ENCODE results near the gene TXNRD1.
"Not testable (repeated sequence)": the region's sequence is repeated elsewhere in the genome, so short reads cannot be mapped to it uniquely, and the experiment has no call there.

Gene TXNRD1

DNA sequence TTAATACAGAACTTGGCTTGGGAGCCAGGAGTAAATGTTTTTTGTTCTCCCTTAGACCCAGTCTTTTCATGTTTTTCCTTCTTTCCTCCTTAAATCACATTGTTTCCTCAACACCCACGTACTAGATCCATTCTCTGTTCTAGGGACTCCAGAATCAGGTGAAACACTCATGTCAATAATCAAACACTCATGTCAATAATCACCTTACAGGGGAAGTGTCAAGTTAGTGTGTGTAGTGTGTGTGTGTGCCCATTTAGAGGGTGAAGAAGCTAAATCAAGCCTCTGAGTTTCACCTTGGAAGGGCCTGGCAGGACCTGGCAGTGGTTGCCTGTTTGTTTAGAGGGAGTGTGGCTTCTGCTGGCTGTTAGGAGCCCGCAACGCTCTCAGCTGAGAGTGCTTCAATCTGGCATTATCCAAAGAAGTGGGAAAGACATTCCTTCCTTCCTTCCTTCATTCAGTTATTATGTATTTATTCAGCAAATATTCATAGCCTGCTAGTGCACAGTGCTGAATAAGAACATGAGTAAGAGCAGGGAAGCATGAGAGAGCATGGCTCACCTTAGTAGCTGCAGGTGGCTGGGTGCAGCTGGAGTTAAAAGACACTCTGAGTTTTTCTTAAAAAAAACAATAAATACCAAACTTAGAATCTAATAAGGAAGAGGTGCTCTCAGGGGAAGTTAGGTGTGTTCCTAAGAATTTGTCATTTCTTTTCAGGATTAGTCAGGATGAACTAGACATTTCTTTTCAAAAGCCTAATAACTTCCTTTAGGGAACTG lies 70.3 kb downstream of the TXNRD1 start:
- FAIRE-seq, result no peak

DNA sequence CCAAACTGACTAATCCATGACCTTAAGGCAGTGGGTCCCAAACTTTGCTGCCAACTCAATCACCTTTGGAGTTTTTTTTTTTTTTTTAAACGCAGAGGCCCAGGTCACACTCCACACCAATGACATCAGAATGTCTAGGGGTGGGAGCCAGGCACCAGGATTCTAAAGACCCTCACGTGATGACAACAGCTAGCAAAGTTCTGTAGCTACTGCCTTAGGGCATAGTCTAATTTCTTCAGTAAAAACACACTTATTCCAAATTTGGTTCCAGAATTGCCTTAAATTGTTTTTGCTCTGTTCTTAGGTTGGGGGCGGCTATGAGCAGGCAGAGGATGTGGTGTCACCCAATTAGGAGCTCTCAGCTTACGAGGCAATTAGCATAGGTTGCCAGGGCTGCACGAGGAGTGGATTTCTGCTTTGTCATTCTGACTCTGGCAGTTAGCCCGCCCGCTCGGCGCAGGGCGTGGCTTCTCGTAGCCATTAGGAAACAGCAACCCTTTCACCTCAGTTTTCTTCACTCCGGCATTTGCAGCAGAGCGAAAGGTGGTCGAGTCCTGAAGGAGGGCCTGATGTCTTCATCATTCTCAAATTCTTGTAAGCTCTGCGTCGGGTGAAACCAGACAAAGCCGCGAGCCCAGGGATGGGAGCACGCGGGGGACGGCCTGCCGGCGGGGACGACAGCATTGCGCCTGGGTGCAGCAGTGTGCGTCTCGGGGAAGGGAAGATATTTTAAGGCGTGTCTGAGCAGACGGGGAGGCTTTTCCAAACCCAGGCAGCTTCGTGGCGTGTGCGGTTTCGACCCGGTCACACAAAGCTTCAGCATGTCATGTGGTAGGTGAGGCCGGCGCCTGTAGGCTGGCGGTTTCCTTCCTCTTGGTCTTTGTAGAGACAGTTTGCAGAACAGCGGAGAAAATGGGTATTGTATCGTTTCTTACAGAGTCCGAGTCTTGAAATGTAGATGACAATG lies 71.2 kb downstream of the TXNRD1 start:
- peak; percentile 41 for FAIRE-seq

- no peak for FAIRE-seq
Observed at GRCh38 chr12:104288635-104289274, 73.2 kb downstream of the TXNRD1 start.

GRCh38 chr12:104290320-104290719 lies 74.7 kb downstream of the TXNRD1 start:
- no peak for FAIRE-seq

DNA sequence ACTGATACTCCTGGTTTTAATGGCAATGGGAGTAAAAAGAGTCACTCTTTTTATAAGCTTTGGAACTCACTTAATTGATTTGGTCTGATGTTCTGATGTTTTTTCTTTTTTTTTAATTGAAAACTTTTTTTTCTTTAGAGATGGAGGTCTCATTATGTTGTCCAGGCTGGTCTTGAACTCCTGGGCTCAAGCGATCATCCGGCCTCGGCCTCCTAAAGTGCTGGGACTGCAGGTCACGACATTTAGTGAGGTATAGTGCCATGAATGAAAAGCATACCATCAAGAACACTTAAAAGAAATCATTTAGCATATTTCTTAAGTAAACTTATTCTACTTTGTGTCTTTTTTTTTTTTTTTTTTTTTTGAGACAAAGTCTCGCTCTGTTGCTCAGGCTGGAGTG lies 75.3 kb downstream of the TXNRD1 start:
- FAIRE-seq, result no peak

GRCh38 chr12:104291867-104292524 lies 76.4 kb downstream of the TXNRD1 start:
- no peak for FAIRE-seq

GRCh38 chr12:104292872-104293794 lies 77.6 kb downstream of the TXNRD1 start:
- no peak for FAIRE-seq

DNA sequence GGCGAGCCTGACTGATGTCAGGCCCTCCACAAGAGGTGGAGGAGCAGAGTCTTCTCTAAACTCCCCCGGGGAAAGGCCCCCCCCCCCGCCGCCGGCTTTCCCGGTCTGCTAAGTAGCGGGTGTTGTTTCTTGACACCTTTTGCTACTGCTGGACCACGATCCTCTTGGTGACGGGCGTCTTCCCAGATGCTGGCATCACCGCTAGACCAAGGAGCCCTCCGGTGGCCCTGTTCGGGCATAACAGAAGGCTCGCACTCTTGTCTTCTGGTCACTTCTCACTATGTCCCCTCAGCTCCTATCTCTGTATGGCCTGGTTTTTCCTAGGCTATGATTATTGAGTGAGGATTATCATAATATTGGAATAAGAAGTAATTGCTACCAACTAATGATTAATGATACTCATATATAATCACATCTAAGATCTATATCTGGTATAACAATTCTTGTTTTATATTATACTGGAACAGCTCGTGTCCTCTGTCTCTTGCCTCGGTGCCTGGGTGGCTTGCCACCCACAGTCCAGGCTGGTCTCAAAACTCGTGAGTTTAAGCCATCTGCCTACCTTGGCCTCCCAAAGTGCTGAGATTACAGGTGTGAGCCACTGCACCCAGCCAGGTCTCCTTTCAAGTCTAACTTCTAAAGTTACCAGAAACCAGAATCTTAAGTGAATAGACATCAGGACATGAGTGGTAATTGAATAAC lies 78.7 kb downstream of the TXNRD1 start:
- FAIRE-seq, result not testable (repeated sequence)

- no peak for FAIRE-seq
Observed at GRCh38 chr12:104294927-104295668, 79.5 kb downstream of the TXNRD1 start.

DNA sequence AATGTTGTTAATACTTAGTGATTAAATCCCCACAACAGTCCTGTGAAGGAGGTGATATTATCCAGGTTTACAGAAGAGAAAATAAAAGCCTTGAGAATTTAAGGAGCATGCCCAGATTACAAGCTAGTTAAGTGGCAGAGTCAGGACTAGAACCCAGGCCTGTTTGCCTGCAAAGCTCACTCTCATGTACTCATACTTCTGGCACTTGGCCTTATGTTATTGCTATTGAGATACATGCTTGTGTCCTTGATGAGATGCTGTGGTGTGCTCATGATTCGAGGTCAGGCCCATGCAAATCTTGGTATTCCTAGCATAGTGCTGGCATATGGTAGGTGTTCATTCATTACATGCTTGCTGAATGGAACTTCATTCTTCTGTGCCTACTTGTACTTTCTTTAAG lies 80.4 kb downstream of the TXNRD1 start:
- FAIRE-seq, result no peak

- FAIRE-seq, result no peak
Observed at GRCh38 chr12:104296718-104297117, 81.1 kb downstream of the TXNRD1 start.

DNA sequence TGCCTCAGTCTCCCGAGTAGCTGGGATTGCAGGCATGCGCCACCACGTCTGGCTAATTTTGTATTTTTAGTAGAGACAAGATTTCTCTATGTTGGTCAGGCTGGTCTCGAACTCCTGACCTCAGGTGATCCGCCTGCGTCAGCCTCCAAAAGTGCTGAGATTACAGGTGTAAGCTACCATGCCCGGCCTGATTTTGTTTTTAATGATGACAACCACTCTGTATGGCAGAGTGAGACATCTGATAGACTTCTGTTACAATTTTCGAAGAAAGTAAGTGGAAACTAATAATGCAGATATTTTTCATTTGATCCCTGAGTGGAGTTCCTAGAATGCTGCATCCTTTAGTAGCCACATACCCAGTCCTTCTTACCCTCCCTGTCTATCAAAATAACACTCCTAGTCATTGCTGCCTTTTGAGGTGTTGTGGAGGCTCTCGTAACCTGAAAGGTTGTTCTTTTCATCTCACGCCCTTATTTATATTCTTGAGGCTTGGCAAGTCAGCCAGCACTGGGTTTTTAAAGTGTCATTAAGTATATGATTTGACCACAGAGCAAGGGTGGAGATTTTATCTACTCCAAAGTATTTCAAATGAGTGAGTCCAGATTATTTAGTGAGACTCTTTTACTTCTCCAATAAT lies 82.0 kb downstream of the TXNRD1 start:
- no peak for FAIRE-seq

- FAIRE-seq, result no peak
Observed at GRCh38 chr12:104299842-104300481, 84.4 kb downstream of the TXNRD1 start.

DNA sequence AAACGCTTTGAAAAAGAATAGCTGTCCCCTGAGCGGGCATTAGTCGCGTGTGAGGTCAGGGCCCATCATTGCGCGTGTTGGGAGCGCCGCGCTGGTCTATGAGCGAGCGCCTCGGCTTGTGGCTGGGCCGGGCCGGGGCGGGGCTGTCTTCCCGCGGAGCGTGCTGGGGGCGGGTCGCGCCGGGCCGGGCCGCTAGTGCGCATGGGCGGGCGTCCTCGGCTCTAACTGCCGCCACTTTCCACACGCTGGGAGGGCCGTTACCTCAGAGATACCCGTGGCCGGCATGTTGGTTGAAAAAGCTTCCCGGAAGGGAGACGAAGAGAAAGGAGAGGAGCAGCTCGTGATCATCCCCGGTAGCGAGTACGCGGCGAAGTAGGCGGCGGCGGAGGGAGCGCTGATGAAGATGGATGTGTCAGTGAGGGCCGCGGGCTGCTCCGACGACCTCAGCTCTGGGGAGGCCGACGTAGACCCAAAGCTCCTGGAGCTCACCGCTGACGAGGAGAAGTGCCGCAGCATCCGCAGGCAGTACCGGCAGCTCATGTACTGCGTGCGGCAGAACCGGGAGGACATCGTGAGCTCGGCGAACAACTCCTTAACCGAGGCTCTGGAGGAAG lies 88.1 kb downstream of the TXNRD1 start, which contains the start of gene EID3:
Gene EID3, plus strand, starts transcription at position 202 of the 614 bp plus-strand sequence. Its CDS starts 196 bp downstream, at position 398.
- FAIRE-seq, result no peak

GRCh38 chr12:104304261-104305009 lies 88.9 kb downstream of the TXNRD1 start:
- FAIRE-seq, result no peak

DNA sequence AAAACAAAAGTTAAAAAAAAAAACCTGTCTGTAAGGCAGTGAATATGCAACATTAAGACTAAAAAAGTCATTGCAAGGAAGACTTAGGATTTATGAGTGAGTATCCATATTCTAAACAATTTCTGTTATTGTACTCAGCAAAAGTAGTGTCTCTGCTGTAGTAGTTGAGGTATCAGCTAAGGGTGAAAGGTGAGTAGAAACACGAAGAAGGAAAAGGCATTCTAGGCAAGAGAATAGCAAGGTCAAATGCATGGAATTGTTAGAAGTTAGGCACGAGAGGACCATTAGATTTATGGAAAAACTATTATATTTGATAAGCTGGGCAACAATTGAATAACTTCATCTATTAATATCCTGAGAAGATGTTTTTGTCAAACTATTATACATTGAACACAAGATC lies 89.8 kb downstream of the TXNRD1 start:
- FAIRE-seq, result no peak

GRCh38 chr12:104306376-104306775 lies 90.8 kb downstream of the TXNRD1 start:
- FAIRE-seq, result no peak
